NCI-H2196 treated with DMSO at 0.1 percent for 48 hours (cell line): ENCODE data around the gene KCNH8.

Source experiments
- DNase-seq: peaks from one replicate; lab custom pipeline; 2025; ENCODE audit not compliant: unreplicated experiment; lab: John Stamatoyannopoulos, UW

KCNH8 gene

DNA sequence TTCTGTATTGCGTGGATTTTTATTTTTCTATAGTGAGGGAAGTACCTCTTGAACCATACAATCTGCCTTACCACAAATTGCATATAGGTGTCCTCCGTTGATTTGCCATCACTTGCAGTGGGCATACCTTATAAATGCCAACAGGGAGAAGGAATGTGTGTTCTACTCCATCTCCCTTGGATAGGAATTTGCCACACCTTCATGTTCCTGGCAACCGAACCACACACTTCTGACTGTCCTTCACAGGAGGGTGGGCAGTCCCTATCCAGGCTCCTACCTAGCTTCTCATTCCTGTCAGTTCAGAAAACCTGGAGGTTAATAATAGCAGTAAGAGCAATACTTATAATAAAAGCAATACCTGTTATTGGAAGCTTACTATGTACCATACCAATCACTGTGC, 428.0 kb downstream of the KCNH8 start:
- no peak for DNase-seq
